Lower leg skin (tissue), 4 donors: ENCODE measurements around the gene STK16. TPM values are rescaled to one million over a fixed set of nuclear protein-coding genes. Genes with fewer than 3 reads are reported as not detected.

Experiments
- DNase-seq, 2 donors: peaks; one replicate each; pipeline ENCODE4 v3.0.0-alpha.2; 2019; ENCODE audit warnings: low spot score in 2 of 2
- H3K4me3 ChIP-seq: fragments of 200-600 bp; sonication (generic); 2 replicates; pipeline ENCODE4 v1.5.1; 2017; ENCODE audit warnings: mild to moderate bottlenecking, low read depth; ENCODE audit not compliant: poor library complexity, severe bottlenecking
- POLR2A ChIP-seq, 2 donors: fragments of 450-650 bp; IDR thresholded peaks; one replicate each; pipeline ENCODE4 v1.6.1; 2016 to 2017; ENCODE audit warnings: antibody characterized with exemption in 2 of 2, mild to moderate bottlenecking in 1 of 2, moderate library complexity in 1 of 2
- WGBS, 2 donors: methylation state at CpG; one replicate each; pipeline ENCODE4 v1.1.5; 2018; 5-methylcytosine and 5-hydroxymethylcytosine counted together
- intact Hi-C: fragments of 100-400 bp; cut with DNase I; formaldehyde crosslinking; loops from one replicate; pipeline ENCODE4 v1.15.0; 2023; ENCODE audit warnings: low total_unique reads
- total RNA-seq, 4 donors: library from RNA; depleted of rRNA; stranded (reverse); fragments of >200 nt; gene quantifications; one replicate each; pipeline ENCODE4 v1.1.0, GENCODE V29; 2016
- TF ChIP-seq, protein P1 (sequence below), 3 donors: fragments of 450-650 bp; IDR thresholded peaks; one replicate each; pipeline ENCODE4 v1.5.1; 2016; ENCODE audit warnings: antibody characterized with exemption in 3 of 3, mild to moderate bottlenecking in 3 of 3, moderate library complexity in 2 of 3

STK16 gene
- total RNA-seq, 4 donors from 2014 or later, result 12.9 to 26.4 (median 13.8) TPM

DNA sequence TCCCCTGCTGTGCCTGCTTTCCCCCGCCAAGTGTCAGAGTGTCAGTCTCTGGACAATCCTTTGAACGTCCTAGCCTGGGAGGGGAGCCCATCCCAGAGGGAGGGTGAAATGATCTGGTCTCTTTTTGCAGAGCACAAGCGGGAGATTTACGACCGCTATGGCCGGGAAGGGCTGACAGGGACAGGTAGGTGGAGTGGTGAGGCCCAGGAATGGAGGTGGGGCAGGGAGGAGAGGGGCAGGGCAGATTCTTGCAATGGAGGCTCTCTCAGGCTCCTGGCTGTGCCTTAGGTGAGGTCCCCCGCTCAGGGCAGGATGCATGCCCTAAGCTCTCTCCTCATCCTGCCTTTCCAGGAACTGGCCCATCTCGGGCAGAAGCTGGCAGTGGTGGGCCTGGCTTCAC is 36.3 kb downstream of the STK16 start:
- no peak for DNase-seq
- WGBS, 2 donors, result 67 to 71% methylated on average over 7 to 8 of the region's 8 CpGs
- no peak overlapping the region for H3K4me3 ChIP-seq
- intact Hi-C loops, result no loop called here
- TF ChIP-seq POLR2A (IDR thresholded peaks at IDR 0.05), result no peak
- TF ChIP-seq, protein P1, sequence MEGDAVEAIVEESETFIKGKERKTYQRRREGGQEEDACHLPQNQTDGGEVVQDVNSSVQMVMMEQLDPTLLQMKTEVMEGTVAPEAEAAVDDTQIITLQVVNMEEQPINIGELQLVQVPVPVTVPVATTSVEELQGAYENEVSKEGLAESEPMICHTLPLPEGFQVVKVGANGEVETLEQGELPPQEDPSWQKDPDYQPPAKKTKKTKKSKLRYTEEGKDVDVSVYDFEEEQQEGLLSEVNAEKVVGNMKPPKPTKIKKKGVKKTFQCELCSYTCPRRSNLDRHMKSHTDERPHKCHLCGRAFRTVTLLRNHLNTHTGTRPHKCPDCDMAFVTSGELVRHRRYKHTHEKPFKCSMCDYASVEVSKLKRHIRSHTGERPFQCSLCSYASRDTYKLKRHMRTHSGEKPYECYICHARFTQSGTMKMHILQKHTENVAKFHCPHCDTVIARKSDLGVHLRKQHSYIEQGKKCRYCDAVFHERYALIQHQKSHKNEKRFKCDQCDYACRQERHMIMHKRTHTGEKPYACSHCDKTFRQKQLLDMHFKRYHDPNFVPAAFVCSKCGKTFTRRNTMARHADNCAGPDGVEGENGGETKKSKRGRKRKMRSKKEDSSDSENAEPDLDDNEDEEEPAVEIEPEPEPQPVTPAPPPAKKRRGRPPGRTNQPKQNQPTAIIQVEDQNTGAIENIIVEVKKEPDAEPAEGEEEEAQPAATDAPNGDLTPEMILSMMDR (IDR thresholded peaks at IDR 0.05), result no peak

DNA sequence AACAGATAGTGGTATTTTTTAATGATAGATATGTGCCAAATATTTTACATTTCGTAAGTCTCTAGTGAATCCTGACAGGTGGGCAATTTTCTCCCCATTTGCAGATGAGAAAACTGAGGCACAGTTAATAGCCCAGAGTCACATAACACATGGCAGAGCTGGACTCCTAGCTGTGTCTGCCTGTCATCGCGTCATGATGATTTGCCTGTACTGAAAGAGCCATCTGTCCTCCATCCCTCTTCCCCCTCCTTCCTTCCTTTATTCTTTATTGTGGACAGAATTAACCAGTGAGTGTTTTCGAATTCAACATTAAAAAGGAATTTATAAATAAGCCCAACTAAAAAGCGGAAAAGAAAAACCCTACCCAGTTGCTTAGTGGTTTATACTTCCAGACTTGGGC is 37.1 kb downstream of the STK16 start:
- TF ChIP-seq, protein P1 (IDR thresholded peaks at IDR 0.05), result no peak
- 77 to 87% methylated on average over 5 of the region's 5 CpGs for WGBS, 2 donors
- intact Hi-C loops, result no loop called here
- DNase-seq, result no peak
- H3K4me3 ChIP-seq, result no peak overlapping the region

DNA sequence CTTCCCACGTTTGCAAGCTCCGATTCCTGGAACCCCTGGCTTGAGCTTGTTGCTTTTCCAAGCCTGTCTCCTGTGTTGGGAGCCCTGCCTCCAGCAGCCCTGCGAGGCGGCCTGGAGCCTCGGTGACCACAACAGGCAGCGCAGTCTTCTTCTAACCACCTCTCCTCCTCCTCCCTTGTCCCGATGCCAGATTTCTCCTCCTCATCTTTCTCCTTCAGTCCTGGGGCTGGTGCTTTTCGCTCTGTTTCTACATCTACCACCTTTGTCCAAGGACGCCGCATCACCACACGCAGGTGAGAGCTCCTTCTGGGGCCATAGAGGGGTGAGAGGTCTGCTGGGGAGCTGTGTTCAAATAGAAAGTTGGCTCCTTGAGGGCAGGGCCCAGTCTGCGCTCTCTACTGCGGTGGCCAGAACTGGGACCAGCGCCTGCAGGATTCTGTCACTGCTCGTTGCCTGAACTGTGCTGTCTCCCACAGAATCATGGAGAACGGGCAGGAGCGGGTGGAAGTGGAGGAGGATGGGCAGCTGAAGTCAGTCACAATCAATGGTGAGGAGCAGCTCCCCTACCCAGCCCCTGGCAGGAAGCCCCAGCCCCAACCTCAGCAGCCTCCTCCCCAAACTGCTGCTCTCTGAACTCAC is 37.8 kb downstream of the STK16 start:
- TF ChIP-seq POLR2A (IDR thresholded peaks at IDR 0.05), result no peak
- TF ChIP-seq, protein P1 (IDR thresholded peaks at IDR 0.05), result no peak
- intact Hi-C loops, result no loop called here
- 81 to 89% methylated on average over 17 of the region's 17 CpGs for WGBS, 2 donors
- no peak overlapping the region for H3K4me3 ChIP-seq
- no peak for DNase-seq

DNA sequence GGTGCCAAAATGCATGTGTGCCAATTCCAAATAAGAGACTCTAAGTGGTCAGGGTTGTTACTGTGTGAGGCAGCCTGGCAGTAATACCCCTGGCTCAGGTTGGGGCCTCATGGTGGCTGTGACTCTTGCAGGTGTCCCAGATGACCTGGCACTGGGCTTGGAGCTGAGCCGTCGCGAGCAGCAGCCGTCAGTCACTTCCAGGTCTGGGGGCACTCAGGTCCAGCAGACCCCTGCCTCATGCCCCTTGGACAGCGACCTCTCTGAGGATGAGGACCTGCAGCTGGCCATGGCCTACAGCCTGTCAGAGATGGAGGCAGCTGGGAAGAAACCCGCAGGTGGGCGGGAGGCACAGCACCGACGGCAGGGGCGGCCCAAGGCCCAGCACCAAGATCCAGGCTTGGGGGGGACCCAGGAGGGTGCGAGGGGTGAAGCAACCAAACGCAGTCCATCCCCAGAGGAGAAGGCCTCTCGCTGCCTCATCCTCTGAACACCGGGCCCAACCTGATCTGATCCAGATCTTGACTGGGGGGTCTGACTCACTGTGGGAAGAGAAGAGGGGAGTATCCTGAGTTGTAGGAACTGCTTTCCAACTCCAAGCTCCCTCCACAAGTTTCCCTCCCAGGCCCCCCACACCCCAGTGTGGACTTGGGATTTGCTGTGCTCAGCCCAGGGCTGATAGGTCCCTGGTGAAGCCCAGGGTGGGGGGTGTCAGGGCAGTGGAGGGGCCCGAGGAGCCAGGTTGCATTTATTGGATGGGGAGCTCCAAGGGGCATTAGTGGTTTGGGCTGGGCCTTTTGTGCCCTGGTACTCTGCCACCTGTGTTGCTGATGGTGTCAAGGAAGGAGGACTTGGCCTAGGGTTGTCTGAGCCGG is 39.5 kb downstream of the STK16 start:
- DNase-seq, result no peak

DNA sequence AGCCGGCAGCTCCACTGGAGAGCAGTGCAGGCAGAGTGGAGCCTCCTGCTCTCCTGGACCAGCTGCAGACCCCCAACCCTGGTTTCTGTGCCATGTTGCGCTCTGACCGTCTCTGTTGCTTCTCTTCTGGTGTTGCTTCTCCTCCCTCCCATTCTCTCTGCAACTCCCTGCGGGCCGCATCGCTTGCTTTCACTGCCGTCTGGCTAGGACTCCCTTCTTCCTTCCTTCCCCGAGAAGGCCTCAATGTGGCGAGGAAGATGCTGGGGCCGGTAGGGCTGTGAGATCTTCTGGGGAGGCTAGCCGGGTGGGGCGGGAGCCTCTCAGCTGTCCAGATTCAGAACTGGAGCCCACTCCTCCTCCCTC is 40.1 kb downstream of the STK16 start:
- intact Hi-C loops, result no loop called here
- DNase-seq, result no peak
- TF ChIP-seq, protein P1 (IDR thresholded peaks at IDR 0.05), result no peak
- WGBS, 2 donors, result 62 to 70% methylated on average over 12 of the region's 12 CpGs
- H3K4me3 ChIP-seq, result no peak overlapping the region

More for the DNA sequence above, 39.5 kb downstream of the STK16 start:
- TF ChIP-seq POLR2A (IDR thresholded peaks at IDR 0.05), result no peak
- TF ChIP-seq, protein P1 (IDR thresholded peaks at IDR 0.05), result no peak
- 74 to 83% methylated on average over 16 of the region's 16 CpGs for WGBS, 2 donors
- no peak overlapping the region for H3K4me3 ChIP-seq
- intact Hi-C loops, result no loop called here
